Activated CD8-positive, alpha-beta T cell treated with anti-CD3 and anti-CD28 coated beads for 36 hours (primary cell): ENCODE measurements around the gene GTF2IRD1. TPM values are rescaled to one million over a fixed set of nuclear protein-coding genes. Genes with fewer than 3 reads are reported as not detected.
"Not testable (repeated sequence)": the region's sequence is repeated elsewhere in the genome, so short reads cannot be mapped to it uniquely, and the experiment has no call there.

Source experiments
- ATAC-seq: fragments of 200-7000 bp; cut with Tn5 transposase; one replicate; pipeline ENCODE4 v1.10.0; 2021; ENCODE audit warnings: mild to moderate bottlenecking, moderate library complexity
- CTCF ChIA-PET: fragments of 350-600 bp; sonication (Branson Sonifier 250); formaldehyde crosslinking; loops from one replicate; lab custom pipeline; 2021; ENCODE audit warnings: antibody characterized with exemption; lab: Charles Lee
- POLR2A ChIA-PET: fragments of 350-600 bp; sonication (Branson Sonifier 250); formaldehyde crosslinking; loops from one replicate; lab custom pipeline; 2021; ENCODE audit warnings: antibody characterized with exemption; lab: Charles Lee
- DNase-seq: peaks from one replicate; pipeline ENCODE4 v3.0.0-alpha.2; 2020
- H3K27ac Mint-ChIP-seq: one replicate; pipeline ENCODE4 v1.8.0; 2021; ENCODE audit warnings: mild to moderate bottlenecking, mixed read lengths
- H3K27me3 Mint-ChIP-seq: one replicate; pipeline ENCODE4 v1.8.0; 2021; ENCODE audit warnings: mixed read lengths
- H3K36me3 Mint-ChIP-seq: one replicate; pipeline ENCODE4 v1.8.0; 2021; ENCODE audit warnings: low read depth, mixed read lengths
- H3K4me1 Mint-ChIP-seq: one replicate; pipeline ENCODE4 v1.8.0; 2021; ENCODE audit warnings: low read depth, mixed read lengths
- H3K4me3 Mint-ChIP-seq: one replicate; pipeline ENCODE4 v1.8.0; 2021; ENCODE audit warnings: mild to moderate bottlenecking, moderate library complexity, mixed read lengths
- H3K9me3 Mint-ChIP-seq: one replicate; pipeline ENCODE4 v1.8.0; 2021; ENCODE audit warnings: mixed read lengths
- CTCF ChIP-seq: fragments of 200-600 bp; IDR thresholded peaks from one replicate; pipeline ENCODE4 v1.8.0; 2022; ENCODE audit warnings: antibody characterized with exemption, mild to moderate bottlenecking
- intact Hi-C: fragments of 100-400 bp; cut with micrococcal nuclease; formaldehyde crosslinking; loops from one replicate; pipeline ENCODE4 v1.10.0; 2022
- total RNA-seq, 2 experiments: library from RNA; stranded (reverse); gene quantifications; one replicate each; pipeline ENCODE4 v1.2.3, GENCODE V29; 2021

The GTF2IRD1 gene
- total RNA-seq, 2 experiments from 2014 or later = 1.2 to 1.4 TPM

- Mint-ChIP-seq H3K27me3 (peaks cover 2% of the 10 kb centered on the region), H3K9me3 (no peaks in the 10 kb centered on the region), H3K36me3 (no peaks in the 10 kb centered on the region), H3K27ac (no peak overlapping the region), H3K4me1 (no peaks in the 10 kb centered on the region), H3K4me3 (no peak overlapping the region)
- ATAC-seq (no peak), DNase-seq (no peak)
- POLR2A ChIA-PET = no interaction called here
- intact Hi-C loops = no loop called here
- TF ChIP-seq CTCF = no peak
- CTCF ChIA-PET = no interaction called here
These were observed 106.5 kb downstream of the GTF2IRD1 start for GRCh38 chr7:74560086-74560719.

- intact Hi-C loops = no loop called here
- ChIA-PET CTCF (interaction anchor here (0.7 kb wide), 1 partner anchor 145 kb away, joined by 3 read pairs; no protein-coding TSS in a partner anchor), POLR2A (no interaction called here)
- Mint-ChIP-seq H3K4me1 (no peaks in the 10 kb centered on the region), H3K4me3 (no peak overlapping the region), H3K27ac (no peak overlapping the region), H3K9me3 (no peaks in the 10 kb centered on the region), H3K36me3 (no peaks in the 10 kb centered on the region), H3K27me3 (peaks cover 5% of the 10 kb centered on the region)
- TF ChIP-seq CTCF = no peak
- DNase-seq (no peak), ATAC-seq (no peak)
These were observed 108.3 kb downstream of the GTF2IRD1 start for GRCh38 chr7:74561898-74562613.

- H3K27me3 Mint-ChIP-seq, H3K36me3 Mint-ChIP-seq, ATAC-seq, POLR2A ChIA-PET, CTCF ChIA-PET, intact Hi-C loops, DNase-seq, H3K4me3 Mint-ChIP-seq, H3K9me3 Mint-ChIP-seq, H3K27ac Mint-ChIP-seq, H3K4me1 Mint-ChIP-seq: not testable (repeated sequence)
These were observed 109.9 kb downstream of the GTF2IRD1 start for GRCh38 chr7:74563639-74564038.

- ATAC-seq (no peak), DNase-seq (no peak)
- H3K36me3 Mint-ChIP-seq = no peaks in the 10 kb centered on the region
- H3K9me3 Mint-ChIP-seq = no peaks in the 10 kb centered on the region
- ChIA-PET CTCF (interaction anchor here (1.2 to 3.6 kb wide), 9 partner anchors 14 to 166 kb away, joined by 3 to 21 read pairs (median 11); no protein-coding TSS in a partner anchor), POLR2A (no interaction called here)
- no peak overlapping the region for H3K4me3 Mint-ChIP-seq
- H3K27ac Mint-ChIP-seq = no peak overlapping the region
- intact Hi-C loops = loop anchor here (5.0 kb wide), 1 partner anchor 150 kb away; no protein-coding TSS in a partner anchor
- H3K27me3 Mint-ChIP-seq = peaks cover 3% of the 10 kb centered on the region
- TF ChIP-seq CTCF = no peak
- peaks cover 3% of the 10 kb centered on the region for H3K4me1 Mint-ChIP-seq
These were observed 113.6 kb downstream of the GTF2IRD1 start for GRCh38 chr7:74567318-74567668.

- ATAC-seq (no peak), DNase-seq (no peak)
- Mint-ChIP-seq H3K4me1 (peaks cover 3% of the 10 kb centered on the region), H3K9me3 (no peaks in the 10 kb centered on the region), H3K27ac (no peak overlapping the region), H3K27me3 (peaks cover 3% of the 10 kb centered on the region), H3K4me3 (no peak overlapping the region), H3K36me3 (no peaks in the 10 kb centered on the region)
- intact Hi-C loops = loop anchor here (5.0 kb wide), 1 partner anchor 151 kb away; no protein-coding TSS in a partner anchor
- CTCF ChIA-PET = interaction anchor here (1.6 kb wide), 1 partner anchor 11 kb away, joined by 4 read pairs; no protein-coding TSS in a partner anchor
- POLR2A ChIA-PET = no interaction called here
- no peak for TF ChIP-seq CTCF
These were observed 115.0 kb downstream of the GTF2IRD1 start for GRCh38 chr7:74568658-74569057.
